GDM1 (cell line): ENCODE data around the gene CCDC159.
"Not testable (repeated sequence)": the region's sequence is repeated elsewhere in the genome, so short reads cannot be mapped to it uniquely, and the experiment has no call there.

ENCODE experiments used
- DNase-seq: peaks from one replicate; lab custom pipeline; 2025; lab: John Stamatoyannopoulos, UW

CCDC159 gene

GRCh38 chr19:11338569-11339253, 7.6 kb upstream of the CCDC159 start:
- DNase-seq, result no peak

GRCh38 chr19:11339254-11340098, 6.8 kb upstream of the CCDC159 start, which contains the start of gene RAB3D:
Gene RAB3D (minus strand): TSS chr19:11339657. CDS start chr19:11337399, 2,258 bp downstream.
- peak; percentile 72 for DNase-seq

DNA sequence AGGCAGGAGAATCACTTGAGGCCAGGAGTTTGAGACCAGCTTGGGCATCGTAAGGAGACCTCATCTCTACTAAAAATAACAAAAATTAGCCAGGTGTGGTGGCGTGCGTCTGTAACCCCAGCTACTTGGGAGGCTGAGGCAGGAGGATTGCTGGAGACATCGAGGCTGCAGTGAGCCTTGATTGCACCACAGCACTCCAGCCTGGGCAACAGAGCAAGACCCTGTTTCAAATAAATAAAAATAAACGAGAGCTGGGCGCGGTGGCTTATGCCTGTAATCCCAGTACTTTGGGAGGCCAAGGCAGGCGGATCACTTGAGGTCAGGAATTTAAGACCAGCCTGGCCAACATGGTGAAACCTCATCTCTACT, 6.2 kb upstream of the CCDC159 start:
- not testable (repeated sequence) for DNase-seq

DNA sequence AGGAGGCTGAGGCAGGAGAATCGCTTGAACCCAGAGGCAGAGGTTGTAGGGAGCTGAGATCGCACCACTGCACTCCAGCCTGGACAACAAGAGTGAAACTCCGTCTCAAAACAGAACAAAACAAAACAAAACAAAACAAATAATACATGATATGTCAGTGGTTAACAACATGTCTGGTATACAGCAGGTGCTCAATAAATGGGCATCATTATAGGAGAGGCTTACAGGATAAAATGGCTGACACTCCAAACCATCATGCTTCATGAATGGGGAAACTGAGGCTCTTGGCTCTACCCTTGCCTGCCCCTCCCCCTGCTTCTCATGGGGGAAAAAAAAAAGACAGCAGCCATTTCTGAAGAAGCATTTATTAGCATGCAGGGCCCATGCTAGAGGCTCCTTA, 3.9 kb upstream of the CCDC159 start:
- DNase-seq, result no peak

DNA sequence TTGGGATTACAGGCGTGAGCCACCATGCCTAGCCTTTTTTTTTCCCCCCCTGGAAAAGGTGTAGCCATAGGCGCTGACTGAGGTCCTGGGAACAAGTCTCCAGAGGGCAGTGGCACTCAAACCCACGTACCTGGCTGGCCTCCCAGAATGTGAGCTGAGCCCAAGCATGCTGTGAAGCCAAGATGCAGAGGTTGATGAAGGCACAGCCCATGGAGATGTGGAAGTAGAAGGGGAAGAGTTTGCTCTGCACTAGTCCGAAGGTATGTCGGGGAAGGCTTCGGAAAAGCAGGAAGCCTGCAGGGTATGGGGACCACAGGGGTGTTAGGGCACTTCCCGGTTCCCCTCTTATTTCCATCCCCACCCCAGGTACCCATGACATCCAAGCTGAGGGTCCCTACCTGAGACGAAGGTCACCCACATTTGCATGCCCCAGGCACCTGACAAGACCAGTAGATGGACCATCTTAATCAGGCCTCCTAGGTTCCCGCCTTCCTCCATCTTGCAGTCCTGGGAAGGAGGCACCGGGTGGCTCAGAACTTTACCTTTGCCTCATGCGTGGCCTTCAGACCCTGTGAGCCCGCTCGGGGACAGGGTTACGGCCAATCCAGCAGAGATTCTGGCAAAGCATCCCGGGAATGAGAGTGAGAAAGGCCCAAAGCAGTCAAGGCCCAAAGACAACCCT, 1.1 kb upstream of the CCDC159 start:
- no peak for DNase-seq

DNA sequence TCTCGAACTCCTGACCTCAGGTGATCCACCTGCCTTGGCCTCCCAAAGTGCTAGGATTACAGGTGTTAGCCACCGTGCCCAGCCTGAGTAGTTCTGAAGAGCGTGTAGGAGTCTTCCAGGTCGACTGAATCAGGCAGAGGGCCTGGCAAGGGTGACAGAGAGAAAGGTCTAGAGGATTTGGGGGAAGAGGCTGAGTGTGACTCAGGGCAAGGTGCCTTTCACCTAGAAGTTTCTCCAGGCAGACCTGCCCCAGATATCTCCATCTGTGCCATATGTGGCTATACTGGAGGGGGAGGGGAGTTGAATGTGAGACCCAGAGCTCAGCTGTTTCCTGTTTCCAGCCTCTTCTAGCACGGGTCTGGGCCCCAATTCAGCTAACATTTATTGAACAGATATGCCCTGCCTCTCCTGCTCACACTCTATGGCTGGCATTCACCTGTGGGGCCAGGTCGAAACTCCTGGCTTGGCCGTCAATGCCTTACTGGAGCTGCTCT, 1.3 kb downstream of the CCDC159 start:
- no peak for DNase-seq

DNA sequence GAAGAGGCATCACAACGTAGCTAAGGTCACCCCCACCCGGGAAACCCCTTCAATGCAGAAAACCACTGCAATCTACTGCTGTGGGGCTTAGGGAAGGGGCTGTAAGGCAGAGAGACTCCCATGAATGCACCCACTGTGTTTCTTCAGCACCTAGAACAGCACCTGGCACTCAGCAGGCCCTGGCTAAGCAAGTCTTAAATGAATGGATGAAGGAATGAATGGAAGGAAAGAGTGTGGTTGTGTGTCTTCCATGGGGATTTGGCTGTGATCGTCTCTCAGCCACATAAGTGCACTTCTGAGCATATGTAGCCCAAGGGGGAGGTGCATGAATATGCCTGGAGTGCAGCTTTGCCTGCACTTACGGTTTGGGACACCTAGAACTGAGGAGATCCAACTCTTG, 2.9 kb downstream of the CCDC159 start:
- DNase-seq, result no peak

DNA sequence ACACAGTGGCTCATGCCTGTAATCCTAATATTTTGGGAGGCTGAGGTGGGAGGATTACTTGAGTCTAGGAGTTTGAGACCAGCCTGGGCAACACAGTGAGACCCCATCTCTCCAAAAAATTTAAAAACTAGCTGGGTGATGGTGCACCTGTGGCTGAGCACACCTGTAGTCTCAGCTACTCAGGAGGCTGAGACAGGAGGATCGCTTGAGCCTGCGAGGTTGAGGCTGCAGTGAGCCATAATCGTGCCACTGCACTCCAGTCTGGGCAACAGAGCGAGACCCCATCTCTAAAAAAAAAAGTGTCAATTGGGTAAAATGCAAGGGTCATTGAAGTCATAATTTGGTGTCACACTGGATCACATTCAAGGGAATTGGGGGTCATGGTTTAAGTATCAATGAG, 7.8 kb downstream of the CCDC159 start:
- not testable (repeated sequence) for DNase-seq

GRCh38 chr19:11355160-11356073, 9.1 kb downstream of the CCDC159 start, which contains the start of gene PLPPR2:
Gene PLPPR2 (plus strand): TSS chr19:11355432. CDS start chr19:11357674, 2,242 bp downstream.
- DNase-seq, result peak; percentile 72

GRCh38 chr19:11356074-11356397, 9.7 kb downstream of the CCDC159 start:
- no peak for DNase-seq

GRCh38 chr19:11356676-11357550, 10.6 kb downstream of the CCDC159 start:
- DNase-seq, result no peak

DNA sequence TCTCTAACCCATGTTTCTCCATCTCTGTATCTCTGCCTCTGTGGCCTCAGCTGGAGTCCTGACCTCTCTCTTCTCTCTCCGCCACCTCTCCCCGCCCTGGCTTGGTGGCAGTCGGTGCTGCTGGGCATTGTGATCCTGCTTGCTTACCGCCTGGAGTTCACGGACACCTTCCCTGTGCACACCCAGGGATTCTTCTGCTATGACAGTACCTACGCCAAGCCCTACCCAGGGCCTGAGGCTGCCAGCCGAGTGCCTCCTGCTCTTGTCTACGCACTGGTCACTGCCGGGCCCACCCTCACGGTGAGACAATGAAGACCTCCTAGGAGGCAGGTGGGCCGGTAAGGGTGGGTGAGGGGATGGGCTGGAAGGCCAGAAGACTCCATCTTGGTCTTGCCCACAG, 13.1 kb downstream of the CCDC159 start:
- no peak for DNase-seq

DNA sequence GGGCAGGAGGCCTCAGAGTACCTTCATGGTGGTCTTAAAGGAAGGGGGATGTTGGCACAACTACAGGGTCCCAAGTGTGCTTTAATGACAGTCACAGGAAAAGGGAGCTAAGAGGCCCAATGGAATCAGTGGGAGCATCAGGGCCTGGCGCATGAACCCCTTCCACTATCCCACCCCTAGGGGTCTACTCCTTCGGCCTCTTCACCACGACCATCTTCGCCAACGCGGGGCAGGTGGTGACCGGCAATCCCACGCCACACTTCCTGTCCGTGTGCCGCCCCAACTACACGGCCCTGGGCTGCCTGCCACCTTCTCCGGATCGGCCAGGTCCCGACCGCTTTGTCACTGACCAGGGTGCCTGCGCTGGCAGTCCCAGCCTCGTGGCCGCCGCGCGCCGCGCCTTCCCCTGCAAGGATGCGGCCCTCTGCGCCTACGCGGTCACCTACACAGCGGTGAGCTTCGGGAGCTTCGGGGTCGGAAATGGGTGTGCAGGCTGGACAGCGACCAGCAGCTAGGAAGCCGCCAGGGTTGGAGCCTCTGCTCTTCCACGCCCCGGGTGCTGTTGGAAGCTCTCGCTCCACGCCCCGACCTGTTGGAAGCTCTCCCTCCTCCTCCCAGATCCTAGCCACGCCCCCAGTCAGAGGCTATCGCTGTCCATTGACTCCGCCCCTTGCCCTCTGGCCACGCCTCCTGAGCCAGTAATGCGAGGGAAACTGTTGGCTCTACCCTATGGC, 14.9 kb downstream of the CCDC159 start:
- DNase-seq, result no peak

DNA sequence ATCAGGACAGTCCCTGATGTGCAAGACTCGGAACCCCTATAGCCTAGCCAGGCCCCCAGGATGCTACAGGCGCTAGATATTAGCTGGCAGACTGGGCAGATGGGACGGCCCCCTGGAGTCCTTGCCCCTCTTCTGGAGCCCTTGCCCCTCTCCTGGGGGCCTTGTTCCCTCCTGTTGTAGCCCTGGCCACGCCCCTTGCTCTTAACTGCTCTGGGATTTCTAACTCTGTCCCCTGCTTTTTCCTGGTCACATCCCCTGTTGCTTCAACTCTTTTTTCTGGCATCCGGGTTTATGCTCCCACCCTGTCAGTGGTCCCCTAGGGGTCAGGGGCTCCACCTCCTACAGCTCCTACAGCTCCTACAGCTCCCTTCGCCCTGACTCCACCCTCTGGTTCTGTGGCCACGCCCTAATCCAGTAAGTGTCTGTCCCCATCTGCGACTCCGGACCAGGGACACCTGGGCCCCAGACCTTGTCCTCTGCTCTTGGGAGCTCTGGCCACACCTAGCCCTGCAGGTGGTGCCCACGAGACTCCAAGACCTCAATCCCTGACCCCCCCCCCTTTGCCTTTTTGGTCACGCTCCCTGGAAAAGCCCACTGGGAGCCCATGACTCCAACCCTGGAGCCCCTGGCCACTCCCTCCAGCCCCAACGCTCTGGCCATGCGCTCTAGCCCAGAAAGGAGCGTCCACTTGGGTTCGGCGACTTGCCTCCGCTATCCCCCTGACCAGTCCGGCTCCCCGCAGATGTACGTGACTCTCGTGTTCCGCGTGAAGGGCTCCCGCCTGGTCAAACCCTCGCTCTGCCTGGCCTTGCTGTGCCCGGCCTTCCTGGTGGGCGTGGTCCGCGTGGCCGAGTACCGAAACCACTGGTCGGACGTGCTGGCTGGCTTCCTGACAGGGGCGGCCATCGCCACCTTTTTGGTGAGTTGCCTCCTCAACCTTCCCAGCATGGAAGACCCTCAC, 15.7 kb downstream of the CCDC159 start:
- DNase-seq, result no peak

DNA sequence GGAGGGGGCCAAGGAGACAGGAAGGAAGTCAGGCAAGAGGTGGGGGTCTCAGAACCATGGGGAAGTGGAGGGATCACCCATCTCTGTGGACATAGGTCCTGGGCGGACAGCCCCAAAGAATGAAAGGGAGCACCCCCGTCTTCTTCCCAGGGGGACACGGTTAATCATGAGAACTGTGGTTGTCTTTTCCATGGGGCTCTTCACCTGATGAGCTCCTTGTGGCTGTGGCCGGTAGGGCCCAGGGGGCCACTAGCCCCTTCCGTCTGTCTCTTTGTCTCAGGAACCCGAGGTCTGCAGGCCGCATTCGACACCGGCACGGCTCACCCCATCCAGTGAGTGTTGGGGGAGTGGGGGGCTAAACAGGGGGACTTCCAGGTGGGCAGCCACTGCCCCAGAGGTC, 17.6 kb downstream of the CCDC159 start:
- no peak for DNase-seq

DNA sequence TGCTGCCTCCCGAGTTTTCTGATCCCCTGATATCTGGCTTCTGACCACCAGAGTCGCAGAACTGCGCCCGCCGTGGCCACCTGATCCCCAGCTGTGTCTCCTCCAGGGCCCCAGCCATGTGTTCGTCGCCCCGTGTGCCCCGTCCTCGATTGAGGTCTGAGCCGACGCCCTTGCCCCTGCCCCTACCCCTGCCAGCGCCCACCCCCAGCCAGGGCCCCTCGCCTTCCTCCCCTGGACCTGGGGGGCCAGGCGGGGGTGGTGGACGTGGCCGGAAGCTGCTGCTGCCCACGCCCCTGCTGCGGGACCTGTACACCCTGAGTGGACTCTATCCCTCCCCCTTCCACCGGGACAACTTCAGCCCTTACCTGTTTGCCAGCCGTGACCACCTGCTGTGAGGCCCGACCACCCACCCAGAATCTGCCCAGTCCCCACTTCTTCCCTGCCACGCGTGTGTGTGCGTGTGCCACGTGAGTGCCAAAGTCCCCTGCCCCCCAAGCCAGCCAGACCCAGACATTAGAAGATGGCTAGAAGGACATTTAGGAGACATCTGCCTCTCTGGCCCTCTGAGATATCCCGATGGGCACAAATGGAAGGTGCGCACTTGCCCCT, 18.1 kb downstream of the CCDC159 start:
- DNase-seq, result no peak

GRCh38 chr19:11364935-11365334, 18.6 kb downstream of the CCDC159 start:
- DNase-seq, result no peak

DNA sequence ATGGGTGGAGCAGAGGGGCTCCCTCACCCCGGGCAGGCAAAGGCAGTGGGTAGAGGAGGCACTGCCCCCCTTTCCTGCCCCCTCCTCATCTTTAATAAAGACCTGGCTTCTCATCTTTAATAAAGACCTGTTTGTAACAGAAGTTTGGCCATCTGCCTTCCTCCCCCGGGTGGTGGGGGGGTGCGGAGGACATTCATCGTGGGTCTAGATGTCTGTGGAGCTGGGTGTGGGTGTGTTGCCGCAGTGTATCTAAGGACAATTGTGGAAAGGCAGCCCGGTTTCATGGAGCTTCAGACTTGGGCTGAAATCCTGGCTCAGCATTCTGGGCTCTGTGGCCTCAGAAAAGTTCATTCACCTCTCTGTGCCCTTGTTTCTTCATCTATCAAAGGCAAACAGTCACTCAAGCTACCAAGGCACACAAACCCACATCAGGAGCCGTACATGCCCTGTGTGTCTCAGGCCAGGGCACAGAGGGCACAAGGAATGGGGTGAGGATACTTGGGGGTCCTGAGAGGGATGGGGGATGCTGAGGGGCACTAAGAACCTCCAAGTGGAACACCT, 19.3 kb downstream of the CCDC159 start:
- no peak for DNase-seq
